GM18505 (cell line): Measurements from ENCODE around the gene REXO5.
"Not testable (repeated sequence)": the region's sequence is repeated elsewhere in the genome, so short reads cannot be mapped to it uniquely, and the experiment has no call there.

Experiments used
- ATAC-seq: cut with Tn5 transposase; IDR thresholded peaks from one replicate; pipeline ENCODE4 v1.9.1; 2021; ENCODE audit not compliant: unreplicated experiment
- POLR2A ChIP-seq: IDR thresholded peaks from 4 replicates; pipeline ENCODE4 v1.6.1; 2011; ENCODE audit warnings: borderline replicate concordance; ENCODE audit not compliant: insufficient read depth, insufficient read length; ENCODE audit errors: extremely low read depth

REXO5 gene

GRCh38 chr16:20849589-20850390 lies 43.5 kb downstream of the REXO5 start:
- no peak for ATAC-seq
- TF ChIP-seq POLR2A = no peak

GRCh38 chr16:20850981-20851380 lies 44.7 kb downstream of the REXO5 start:
- no peak for TF ChIP-seq POLR2A
- ATAC-seq = no peak

- no peak for TF ChIP-seq POLR2A
- ATAC-seq = no peak
These were observed 45.3 kb downstream of the REXO5 start for GRCh38 chr16:20851601-20852000.

- no peak for TF ChIP-seq POLR2A
- ATAC-seq = no peak
These were observed 46.8 kb downstream of the REXO5 start for GRCh38 chr16:20853143-20853542.

GRCh38 chr16:20853981-20854620 lies 47.8 kb downstream of the REXO5 start:
- no peak for ATAC-seq
- no peak for TF ChIP-seq POLR2A

GRCh38 chr16:20854963-20855362 lies 48.6 kb downstream of the REXO5 start:
- TF ChIP-seq POLR2A = no peak
- no peak for ATAC-seq

GRCh38 chr16:20857281-20857680 lies 51.0 kb downstream of the REXO5 start:
- ATAC-seq = no peak
- TF ChIP-seq POLR2A = no peak

- ATAC-seq = no peak
- TF ChIP-seq POLR2A = no peak
These were observed 52.9 kb downstream of the REXO5 start for GRCh38 chr16:20859229-20859628.

- no peak for ATAC-seq
- no peak for TF ChIP-seq POLR2A
These were observed 53.4 kb downstream of the REXO5 start for GRCh38 chr16:20859699-20860098.

- no peak for ATAC-seq
- no peak for TF ChIP-seq POLR2A
These were observed 54.0 kb downstream of the REXO5 start for GRCh38 chr16:20860361-20860760.

GRCh38 chr16:20860995-20861394 lies 54.7 kb downstream of the REXO5 start:
- ATAC-seq = not testable (repeated sequence)

- TF ChIP-seq POLR2A = no peak
- ATAC-seq = no peak
These were observed 56.0 kb downstream of the REXO5 start for GRCh38 chr16:20862162-20862960.

GRCh38 chr16:20864376-20864775 lies 58.0 kb downstream of the REXO5 start:
- ATAC-seq = not testable (repeated sequence)

- no peak for TF ChIP-seq POLR2A
- no peak for ATAC-seq
These were observed 59.2 kb downstream of the REXO5 start for GRCh38 chr16:20865420-20866131.
